IMR-90 (cell line): ENCODE data around the gene RPL39. TPM values are rescaled to one million over a fixed set of nuclear protein-coding genes. Genes with fewer than 3 reads are reported as not detected.
A peak's percentile ranks its signal among the peaks of the same experiment; 100 is the strongest.

ENCODE experiments used
- ATAC-seq: fragments of 200-7000 bp; cut with Tn5 transposase; 2 replicates; pipeline ENCODE4 v1.9.1; 2020; ENCODE audit warnings: low read depth, mild to moderate bottlenecking, moderate library complexity
- BruUV-seq: library from RNA; stranded (reverse); fragments of 400-500 nt; replicated peaks from 2 replicates; lab custom pipeline; 2021; lab: Mats Ljungman, UMichigan
- CTCF ChIA-PET: fragments of 300-600 bp; formaldehyde crosslinking; extraction: SDS; loops from one replicate; lab custom pipeline; 2021; ENCODE audit warnings: antibody characterized with exemption; lab: Yijun Ruan, JAX
- POLR2A ChIA-PET: fragments of 300-600 bp; sonication (Branson Sonifier 250); formaldehyde crosslinking; loops from one replicate; lab custom pipeline; 2022; ENCODE audit warnings: antibody characterized with exemption; ENCODE audit not compliant: unreplicated experiment; lab: Charles Lee
- DNase-seq: peaks from one replicate; pipeline ENCODE4 v3.0.0; 2013
- H2AFZ ChIP-seq: replicated peaks from 2 replicates; pipeline ENCODE3; 2013; ENCODE audit warnings: low read length, mild to moderate bottlenecking; ENCODE audit not compliant: poor library complexity
- H2AK5ac ChIP-seq: 2 replicates; pipeline ENCODE4 v1.6.1; 2013; ENCODE audit warnings: low read depth, low read length, inconsistent platforms
- H2AK9ac ChIP-seq: replicated peaks from 2 replicates; pipeline ENCODE3; 2013; ENCODE audit warnings: mild to moderate bottlenecking, low read depth, low read length, moderate library complexity; ENCODE audit not compliant: poor library complexity
- H2BK120ac ChIP-seq: 2 replicates; pipeline ENCODE4 v1.6.1; 2013; ENCODE audit warnings: low read depth, low read length, inconsistent platforms
- H2BK15ac ChIP-seq: 3 replicates; pipeline ENCODE4 v1.6.1; 2013; ENCODE audit warnings: low read depth, low read length, inconsistent platforms
- H2BK20ac ChIP-seq: 2 replicates; pipeline ENCODE4 v1.6.1; 2013; ENCODE audit warnings: low read depth, mild to moderate bottlenecking, inconsistent platforms, low read length, moderate library complexity
- H2BK5ac ChIP-seq: 2 replicates; pipeline ENCODE4 v1.6.1; 2013; ENCODE audit warnings: mild to moderate bottlenecking, low read depth, low read length, inconsistent platforms; ENCODE audit not compliant: poor library complexity, severe bottlenecking
- H3K14ac ChIP-seq: replicated peaks from 2 replicates; pipeline ENCODE4 v1.6.1; 2013; ENCODE audit warnings: low read depth, low read length, inconsistent platforms
- H3K18ac ChIP-seq: 2 replicates; pipeline ENCODE4 v1.6.1; 2013; ENCODE audit warnings: low read depth, low read length, control low read depth
- H3K23ac ChIP-seq: 2 replicates; pipeline ENCODE4 v1.6.1; 2013; ENCODE audit warnings: low read depth, low read length, inconsistent platforms
- H3K27ac ChIP-seq: 2 replicates; pipeline ENCODE4 v1.5.1; 2013; ENCODE audit warnings: mild to moderate bottlenecking, control low read depth, low read length; ENCODE audit not compliant: insufficient read depth
- H3K27me3 ChIP-seq: 2 replicates; pipeline ENCODE4 v1.6.1; 2013; ENCODE audit warnings: low read length; ENCODE audit not compliant: control insufficient read depth, insufficient read depth
- H3K36me3 ChIP-seq: 2 replicates; pipeline ENCODE4 v1.6.1; 2013; ENCODE audit warnings: low read length, mixed read lengths; ENCODE audit not compliant: control insufficient read depth, insufficient read depth
- H3K4ac ChIP-seq: 2 replicates; pipeline ENCODE4 v1.6.1; 2013; ENCODE audit warnings: low read depth, low read length, inconsistent platforms
- H3K4me1 ChIP-seq: 2 replicates; pipeline ENCODE4 v1.6.1; 2013; ENCODE audit warnings: low read length, mixed read lengths; ENCODE audit not compliant: control insufficient read depth, insufficient read depth
- H3K4me2 ChIP-seq: 2 replicates; pipeline ENCODE4 v1.6.1; 2013; ENCODE audit warnings: low read depth, mild to moderate bottlenecking, control low read depth, low read length, moderate library complexity
- H3K4me3 ChIP-seq: 2 replicates; pipeline ENCODE4 v1.5.1; 2013; ENCODE audit warnings: low read depth, mild to moderate bottlenecking, control low read depth, low read length, moderate library complexity; ENCODE audit not compliant: insufficient read depth
- H3K56ac ChIP-seq: 2 replicates; pipeline ENCODE4 v1.6.1; 2013; ENCODE audit warnings: low read length, inconsistent platforms; ENCODE audit not compliant: insufficient read depth; ENCODE audit errors: extremely low read depth
- H3K79me1 ChIP-seq, 2 experiments: 2 replicates each; pipeline ENCODE4 v1.6.1; 2013; ENCODE audit warnings: low read length in 2 of 2, inconsistent platforms in 1 of 2, low read depth in 1 of 2
- H3K9ac ChIP-seq: 2 replicates; pipeline ENCODE4 v1.6.1; 2013; ENCODE audit warnings: low read depth, low read length, control low read depth
- H3K9me1 ChIP-seq: 2 replicates; pipeline ENCODE4 v1.6.1; 2013; ENCODE audit warnings: low read length, inconsistent platforms; ENCODE audit not compliant: insufficient read depth
- H3K9me3 ChIP-seq: 2 replicates; pipeline ENCODE4 v1.6.1; 2013; ENCODE audit warnings: low read length; ENCODE audit not compliant: control insufficient read depth, insufficient read depth
- H4K20me1 ChIP-seq: 2 replicates; pipeline ENCODE4 v1.6.1; 2013; ENCODE audit warnings: low read length, inconsistent platforms; ENCODE audit not compliant: insufficient read depth
- H4K5ac ChIP-seq: 2 replicates; pipeline ENCODE4 v1.6.1; 2013; ENCODE audit warnings: mild to moderate bottlenecking, low read depth, low read length, control low read depth
- H4K8ac ChIP-seq, 2 experiments: 2 replicates each; pipeline ENCODE4 v1.6.1; 2013; ENCODE audit warnings: low read depth in 2 of 2, low read length in 2 of 2, control low read depth in 1 of 2, inconsistent platforms in 1 of 2
- H4K91ac ChIP-seq: 2 replicates; pipeline ENCODE4 v1.6.1; 2013; ENCODE audit warnings: low read depth, low read length, inconsistent platforms; ENCODE audit not compliant: insufficient read depth
- BHLHE40 ChIP-seq: fragments of 150-350 bp; IDR thresholded peaks from 2 replicates; pipeline ENCODE4 v1.6.1; 2016; ENCODE audit warnings: mild to moderate bottlenecking, low read depth, low read length
- CHD1 ChIP-seq: IDR thresholded peaks from 2 replicates; pipeline ENCODE4 v1.6.1; 2012; ENCODE audit warnings: low read depth, low read length, improper control_type of control experiment
- FOS ChIP-seq: fragments of 150-350 bp; IDR thresholded peaks from 2 replicates; pipeline ENCODE4 v1.6.1; 2016; ENCODE audit warnings: low read depth, low read length
- MAFK ChIP-seq: IDR thresholded peaks from 2 replicates; pipeline ENCODE4 v1.6.1; 2012; ENCODE audit warnings: low read depth, low read length, improper control_type of control experiment
- MAZ ChIP-seq: IDR thresholded peaks from 2 replicates; pipeline ENCODE4 v1.6.1; 2012; ENCODE audit warnings: low read depth, mild to moderate bottlenecking, low read length, improper control_type of control experiment, moderate library complexity, borderline replicate concordance
- MXI1 ChIP-seq: IDR thresholded peaks from 2 replicates; pipeline ENCODE4 v1.6.1; 2012; ENCODE audit warnings: low read depth, mild to moderate bottlenecking, low read length, moderate library complexity, borderline replicate concordance
- NFE2L2 ChIP-seq: fragments of 150-350 bp; IDR thresholded peaks from 2 replicates; pipeline ENCODE4 v1.6.1; 2016; ENCODE audit warnings: low read depth, mild to moderate bottlenecking, low read length
- RCOR1 ChIP-seq: IDR thresholded peaks from 2 replicates; pipeline ENCODE4 v1.6.1; 2012; ENCODE audit warnings: mild to moderate bottlenecking, low read length, improper control_type of control experiment; ENCODE audit not compliant: insufficient replicate concordance
- RFX5 ChIP-seq: IDR thresholded peaks from 2 replicates; pipeline ENCODE4 v1.8.0; 2012; ENCODE audit warnings: low read depth, mild to moderate bottlenecking, low read length, moderate library complexity
- SMC3 ChIP-seq: fragments of 150-350 bp; IDR thresholded peaks from 2 replicates; pipeline ENCODE4 v1.6.1; 2016; ENCODE audit warnings: low read depth, mild to moderate bottlenecking, antibody characterized with exemption, low read length, moderate library complexity
- WGBS, 2 experiments: methylation state at CpG; one replicate each; pipeline versions ENCODE4 v1.1.5 to v1.1.7; 2013; ENCODE audit warnings: missing lambda C conversion rate in 2 of 2; ENCODE audit not compliant: insufficient read length in 1 of 2; ENCODE audit errors: extremely low coverage in 2 of 2; 5-methylcytosine and 5-hydroxymethylcytosine counted together
- dilution Hi-C: fragments of 300-500 bp; cut with HindIII; formaldehyde crosslinking; loops from one replicate; pipeline ENCODE4 v1.14.3; 2018; ENCODE audit warnings: low sequenced_read_pairs; ENCODE audit not compliant: unreplicated experiment
- in situ Hi-C: fragments of 300-500 bp; cut with MboI; formaldehyde crosslinking; loops from 3 replicates; pipeline ENCODE4 v1.14.3; 2019; ENCODE audit warnings: low sequenced_read_pairs, inconsistent platforms, mixed read lengths
- intact Hi-C: fragments of 100-400 bp; cut with micrococcal nuclease; formaldehyde crosslinking; loops from 2 replicates; pipeline ENCODE4 v1.10.0; 2022
- polyA plus RNA-seq, 3 experiments: library from polyadenylated mRNA; depleted of rRNA; stranded (reverse); fragments of >200 nt; gene quantifications; 2 replicates each; pipeline ENCODE4 v1.2.3, GENCODE V29; 2012; ENCODE audit warnings: low replicate concordance in 1 of 3
- total RNA-seq: library from RNA; depleted of rRNA; stranded (reverse); fragments of >200 nt; gene quantifications from 2 replicates; pipeline ENCODE4 v1.2.3, GENCODE V29; 2012
- TF ChIP-seq, protein P1 (sequence below): fragments of 150-350 bp; IDR thresholded peaks from 2 replicates; pipeline ENCODE4 v1.6.1; 2017; ENCODE audit warnings: mild to moderate bottlenecking, antibody characterized with exemption, low read length, low read depth
- TF ChIP-seq, protein P2 (sequence below): fragments of 150-350 bp; IDR thresholded peaks from 2 replicates; pipeline ENCODE4 v1.6.1; 2016; ENCODE audit warnings: low read depth, mild to moderate bottlenecking, low read length, moderate library complexity, borderline replicate concordance
- TF ChIP-seq, protein P3 (sequence below): conservative IDR thresholded peaks from 2 replicates; pipeline ENCODE4 v1.5.1; 2012; ENCODE audit warnings: mild to moderate bottlenecking, low read depth, low read length, improper control_type of control experiment

Gene RPL39
- total and polyA plus RNA-seq, 2 of the 4 experiments (the other 2 are of a cell fraction) = 681 to 2,357 TPM

DNA sequence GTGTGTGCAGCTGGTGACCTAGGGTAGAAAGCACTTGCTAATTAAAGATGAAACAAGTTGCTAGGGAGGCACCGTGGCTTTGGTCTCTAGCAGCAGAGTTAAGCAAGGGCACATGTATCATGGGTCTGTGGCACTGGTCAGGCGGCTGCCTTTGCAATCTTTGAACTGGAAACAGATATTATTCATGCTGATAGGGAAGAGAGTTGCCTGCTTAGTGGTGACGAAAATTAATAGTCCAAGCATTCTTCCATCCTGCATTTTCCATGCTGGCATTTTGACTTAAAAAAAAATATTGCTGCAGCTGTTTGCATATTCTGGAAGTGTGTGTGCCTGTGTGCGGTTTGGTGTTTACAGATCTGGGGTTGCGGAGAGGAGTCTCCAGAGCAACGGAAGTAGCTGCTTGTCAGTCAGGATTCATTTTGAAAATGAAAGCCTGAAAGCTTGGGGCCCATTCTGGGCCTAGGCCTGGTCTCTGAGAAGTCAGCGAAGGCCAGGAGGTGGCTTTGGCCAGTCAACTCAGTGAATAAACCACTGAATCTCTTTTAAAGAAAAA is 35.4 kb downstream of the RPL39 start:
- ChIA-PET CTCF (interaction anchor here (1.4 kb wide), 1 partner anchor 146 kb away, joined by 4 read pairs; no protein-coding TSS in a partner anchor), POLR2A (no interaction called here)
- H4K5ac ChIP-seq = 0 out of 2 replicates have a peak overlapping the region, but pooled peaks have one; percentile 46
- in situ Hi-C loops = no loop called here
- TF ChIP-seq, protein P1, sequence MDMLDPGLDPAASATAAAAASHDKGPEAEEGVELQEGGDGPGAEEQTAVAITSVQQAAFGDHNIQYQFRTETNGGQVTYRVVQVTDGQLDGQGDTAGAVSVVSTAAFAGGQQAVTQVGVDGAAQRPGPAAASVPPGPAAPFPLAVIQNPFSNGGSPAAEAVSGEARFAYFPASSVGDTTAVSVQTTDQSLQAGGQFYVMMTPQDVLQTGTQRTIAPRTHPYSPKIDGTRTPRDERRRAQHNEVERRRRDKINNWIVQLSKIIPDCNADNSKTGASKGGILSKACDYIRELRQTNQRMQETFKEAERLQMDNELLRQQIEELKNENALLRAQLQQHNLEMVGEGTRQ = no peak
- TF ChIP-seq RFX5 = no peak
- TF ChIP-seq, protein P2, sequence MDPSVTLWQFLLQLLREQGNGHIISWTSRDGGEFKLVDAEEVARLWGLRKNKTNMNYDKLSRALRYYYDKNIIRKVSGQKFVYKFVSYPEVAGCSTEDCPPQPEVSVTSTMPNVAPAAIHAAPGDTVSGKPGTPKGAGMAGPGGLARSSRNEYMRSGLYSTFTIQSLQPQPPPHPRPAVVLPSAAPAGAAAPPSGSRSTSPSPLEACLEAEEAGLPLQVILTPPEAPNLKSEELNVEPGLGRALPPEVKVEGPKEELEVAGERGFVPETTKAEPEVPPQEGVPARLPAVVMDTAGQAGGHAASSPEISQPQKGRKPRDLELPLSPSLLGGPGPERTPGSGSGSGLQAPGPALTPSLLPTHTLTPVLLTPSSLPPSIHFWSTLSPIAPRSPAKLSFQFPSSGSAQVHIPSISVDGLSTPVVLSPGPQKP = no peak
- TF ChIP-seq MXI1 = no peak
- no peak for TF ChIP-seq RCOR1
- no peak for TF ChIP-seq MAFK
- TF ChIP-seq NFE2L2 = no peak
- TF ChIP-seq MAZ = no peak
- TF ChIP-seq FOS = no peak
- TF ChIP-seq SMC3 = no peak
- no peak for TF ChIP-seq CHD1
- TF ChIP-seq, protein P3, sequence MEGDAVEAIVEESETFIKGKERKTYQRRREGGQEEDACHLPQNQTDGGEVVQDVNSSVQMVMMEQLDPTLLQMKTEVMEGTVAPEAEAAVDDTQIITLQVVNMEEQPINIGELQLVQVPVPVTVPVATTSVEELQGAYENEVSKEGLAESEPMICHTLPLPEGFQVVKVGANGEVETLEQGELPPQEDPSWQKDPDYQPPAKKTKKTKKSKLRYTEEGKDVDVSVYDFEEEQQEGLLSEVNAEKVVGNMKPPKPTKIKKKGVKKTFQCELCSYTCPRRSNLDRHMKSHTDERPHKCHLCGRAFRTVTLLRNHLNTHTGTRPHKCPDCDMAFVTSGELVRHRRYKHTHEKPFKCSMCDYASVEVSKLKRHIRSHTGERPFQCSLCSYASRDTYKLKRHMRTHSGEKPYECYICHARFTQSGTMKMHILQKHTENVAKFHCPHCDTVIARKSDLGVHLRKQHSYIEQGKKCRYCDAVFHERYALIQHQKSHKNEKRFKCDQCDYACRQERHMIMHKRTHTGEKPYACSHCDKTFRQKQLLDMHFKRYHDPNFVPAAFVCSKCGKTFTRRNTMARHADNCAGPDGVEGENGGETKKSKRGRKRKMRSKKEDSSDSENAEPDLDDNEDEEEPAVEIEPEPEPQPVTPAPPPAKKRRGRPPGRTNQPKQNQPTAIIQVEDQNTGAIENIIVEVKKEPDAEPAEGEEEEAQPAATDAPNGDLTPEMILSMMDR = no peak
- no peak; the same call in 1 of the 2 replicates for TF ChIP-seq BHLHE40
- H3K56ac ChIP-seq = no peak overlapping the region
- no peaks in the 10 kb centered on the region for H4K20me1 ChIP-seq
- BruUV-seq = no TSS peak
- H3K9me1 ChIP-seq = no peaks in the 10 kb centered on the region
- no peaks in the 10 kb centered on the region for H3K79me1 ChIP-seq
- peak overlapping the region; percentile 67 for H3K4ac ChIP-seq
- 40% methylated on average over 2 of the region's 7 CpGs; no CpG with 5 or more reads in 1 of the 2 experiments for WGBS, 2 experiments
- intact Hi-C loops = loop anchor here (10.0 kb wide), 1 partner anchor 61 kb away; the partner anchor contains the start of gene SEPTIN6
- H4K91ac ChIP-seq = peak overlapping the region; percentile 54
- H3K36me3 ChIP-seq = no peaks in the 10 kb centered on the region
- H2AFZ ChIP-seq = peak overlapping the region; percentile 28
- no peak overlapping the region for H3K18ac ChIP-seq
- H3K4me1 ChIP-seq = peaks cover 3% of the 10 kb centered on the region
- ATAC-seq (peak; percentile 44), DNase-seq (peak; percentile 73)
- H3K27ac ChIP-seq = peak overlapping the region; percentile 56; the same call in 1 of the 2 replicates
- no peak overlapping the region for H2BK120ac ChIP-seq
- H4K8ac ChIP-seq = peak overlapping the region in 1 of 2 experiments; percentile 46; a peak in 1 of 4 replicates
- no peak overlapping the region for H2AK5ac ChIP-seq
- peak overlapping the region; percentile 48 for H3K4me2 ChIP-seq
- H3K9ac ChIP-seq = no peak overlapping the region
- H2BK20ac ChIP-seq = peak overlapping the region; percentile 51
- no peak overlapping the region; the same call in 2 of the 3 replicates for H2BK15ac ChIP-seq
- no peak overlapping the region for H2AK9ac ChIP-seq
- no peaks in the 10 kb centered on the region for H3K9me3 ChIP-seq
- H3K27me3 ChIP-seq = no peaks in the 10 kb centered on the region
- H3K4me3 ChIP-seq = no peak overlapping the region
- no peak overlapping the region for H3K23ac ChIP-seq
- dilution Hi-C loops = no loop called here
- H2BK5ac ChIP-seq = peak overlapping the region; percentile 6
- H3K14ac ChIP-seq = peak overlapping the region; percentile 33; the same call in 1 of the 2 replicates
